Astrocyte (in vitro differentiated cells and primary cell): Measurements from ENCODE around the gene ADAM8.

Experiments used
- EZH2 ChIP-seq: IDR thresholded peaks from 2 replicates; pipeline ENCODE4 v1.6.1; 2012; ENCODE audit warnings: mild to moderate bottlenecking, low read length, inconsistent platforms; ENCODE audit not compliant: insufficient read depth
- TF ChIP-seq, protein P1 (sequence below): IDR thresholded peaks from 2 replicates; pipeline ENCODE4 v1.5.1; 2011; ENCODE audit warnings: low read depth, mild to moderate bottlenecking, inconsistent platforms, low read length, moderate library complexity; ENCODE audit not compliant: insufficient read depth

DNA sequence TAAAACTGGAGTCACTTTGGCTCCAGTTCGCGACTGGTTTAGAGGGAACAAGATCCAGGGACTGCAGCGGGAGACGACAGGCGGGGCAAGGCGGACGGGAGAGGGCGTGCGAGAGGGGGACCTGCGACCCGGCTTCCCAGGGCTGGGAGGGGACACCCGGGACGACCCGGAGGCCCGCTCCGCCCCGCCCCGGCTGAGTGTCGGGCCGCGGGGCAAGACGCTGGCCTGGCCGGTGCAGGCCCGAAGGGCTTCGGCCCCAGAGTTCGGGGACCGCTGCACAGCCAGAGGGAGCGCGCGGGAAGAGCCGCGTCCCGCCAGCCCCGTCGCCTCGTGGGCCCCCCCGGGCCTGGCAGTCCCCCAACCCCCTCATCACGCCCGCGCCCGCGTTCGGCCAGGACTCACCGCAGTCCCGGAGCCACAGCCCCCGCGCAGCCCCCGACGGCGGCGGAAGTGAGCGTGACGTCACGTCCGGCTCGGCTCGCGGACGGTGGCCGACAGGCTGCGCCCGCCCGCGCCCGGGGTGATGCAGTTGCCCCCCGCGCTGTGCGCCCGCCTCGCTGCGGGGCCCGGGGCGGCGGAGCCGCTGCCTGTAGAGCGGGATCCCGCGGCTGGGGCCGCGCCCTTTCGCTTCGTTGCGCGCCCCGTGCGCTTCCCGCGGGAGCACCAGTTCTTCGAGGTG is 31.9 kb upstream of the ADAM8 start, which contains the start of the genes TUBGCP2 and ZNF511:
- TF ChIP-seq, protein P1, sequence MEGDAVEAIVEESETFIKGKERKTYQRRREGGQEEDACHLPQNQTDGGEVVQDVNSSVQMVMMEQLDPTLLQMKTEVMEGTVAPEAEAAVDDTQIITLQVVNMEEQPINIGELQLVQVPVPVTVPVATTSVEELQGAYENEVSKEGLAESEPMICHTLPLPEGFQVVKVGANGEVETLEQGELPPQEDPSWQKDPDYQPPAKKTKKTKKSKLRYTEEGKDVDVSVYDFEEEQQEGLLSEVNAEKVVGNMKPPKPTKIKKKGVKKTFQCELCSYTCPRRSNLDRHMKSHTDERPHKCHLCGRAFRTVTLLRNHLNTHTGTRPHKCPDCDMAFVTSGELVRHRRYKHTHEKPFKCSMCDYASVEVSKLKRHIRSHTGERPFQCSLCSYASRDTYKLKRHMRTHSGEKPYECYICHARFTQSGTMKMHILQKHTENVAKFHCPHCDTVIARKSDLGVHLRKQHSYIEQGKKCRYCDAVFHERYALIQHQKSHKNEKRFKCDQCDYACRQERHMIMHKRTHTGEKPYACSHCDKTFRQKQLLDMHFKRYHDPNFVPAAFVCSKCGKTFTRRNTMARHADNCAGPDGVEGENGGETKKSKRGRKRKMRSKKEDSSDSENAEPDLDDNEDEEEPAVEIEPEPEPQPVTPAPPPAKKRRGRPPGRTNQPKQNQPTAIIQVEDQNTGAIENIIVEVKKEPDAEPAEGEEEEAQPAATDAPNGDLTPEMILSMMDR, result no peak
- TF ChIP-seq EZH2, result no peak
